GM23338 (cell line): Measurements from ENCODE around the gene SRSF12. TPM values are rescaled to one million over a fixed set of nuclear protein-coding genes. Genes with fewer than 3 reads are reported as not detected.

Experiments used
- ATAC-seq: fragments of 200-7000 bp; cut with Tn5 transposase; 3 replicates; pipeline ENCODE4 v1.9.1; 2020
- DNase-seq: peaks from one replicate; pipeline ENCODE4 v3.0.0-alpha.2; 2015; ENCODE audit warnings: low spot score
- H2AFZ ChIP-seq: fragments of 200-600 bp; sonication (generic); 2 replicates; pipeline ENCODE4 v1.8.0; 2016; ENCODE audit warnings: antibody characterized with exemption, mild to moderate bottlenecking, moderate library complexity
- H3F3A ChIP-seq: fragments of 200-600 bp; sonication (generic); replicated peaks from 2 replicates; pipeline ENCODE4 v1.8.0; 2017; ENCODE audit warnings: antibody characterized with exemption, mixed run types, low read depth
- H3K27ac ChIP-seq: fragments of 200-600 bp; sonication (generic); 2 replicates; pipeline ENCODE4 v1.6.1; 2016; ENCODE audit warnings: low read depth
- H3K27me3 ChIP-seq: fragments of 200-600 bp; sonication (generic); 2 replicates; pipeline ENCODE4 v1.8.0; 2016; ENCODE audit warnings: mild to moderate bottlenecking, mixed run types, moderate library complexity; ENCODE audit not compliant: insufficient read depth
- H3K36me3 ChIP-seq: fragments of 200-600 bp; sonication (generic); 2 replicates; pipeline ENCODE4 v1.8.0; 2016; ENCODE audit warnings: mild to moderate bottlenecking; ENCODE audit not compliant: insufficient read depth
- H3K4me1 ChIP-seq: fragments of 200-600 bp; sonication (generic); 2 replicates; pipeline ENCODE4 v1.8.0; 2016; ENCODE audit warnings: mild to moderate bottlenecking, moderate library complexity; ENCODE audit not compliant: insufficient read depth
- H3K4me2 ChIP-seq: fragments of 200-600 bp; sonication (generic); 2 replicates; pipeline ENCODE4 v1.7.1; 2017; ENCODE audit warnings: mixed run types
- H3K4me3 ChIP-seq: fragments of 200-600 bp; sonication (generic); 2 replicates; pipeline ENCODE4 v1.6.1; 2016; ENCODE audit warnings: mixed run types
- H3K79me2 ChIP-seq: fragments of 200-600 bp; sonication (generic); replicated peaks from 2 replicates; pipeline ENCODE4 v1.8.0; 2017; ENCODE audit warnings: mild to moderate bottlenecking; ENCODE audit not compliant: insufficient read depth
- H3K9me2 ChIP-seq: fragments of 200-600 bp; sonication (generic); 2 replicates; pipeline ENCODE4 v1.8.0; 2017; ENCODE audit not compliant: insufficient read depth
- H4K20me1 ChIP-seq: fragments of 200-600 bp; sonication (generic); replicated peaks from 2 replicates; pipeline ENCODE4 v1.8.0; 2017; ENCODE audit warnings: mild to moderate bottlenecking; ENCODE audit not compliant: insufficient read depth
- H3K27ac Mint-ChIP-seq: 2 replicates; pipeline ENCODE4 v1.8.0; 2020; ENCODE audit warnings: inconsistent platforms, mild to moderate bottlenecking, moderate library complexity, mixed read lengths
- H3K27me3 Mint-ChIP-seq: 3 replicates; pipeline ENCODE4 v1.8.0; 2022; ENCODE audit warnings: low read depth, mild to moderate bottlenecking, moderate library complexity, mixed read lengths, inconsistent platforms; ENCODE audit not compliant: insufficient read depth, poor library complexity
- H3K36me3 Mint-ChIP-seq: 3 replicates; pipeline ENCODE4 v1.8.0; 2021; ENCODE audit warnings: low read depth, mild to moderate bottlenecking, inconsistent platforms, moderate library complexity, mixed read lengths
- H3K4me1 Mint-ChIP-seq: 3 replicates; pipeline ENCODE4 v1.8.0; 2020; ENCODE audit warnings: mild to moderate bottlenecking, inconsistent platforms, mixed read lengths
- H3K4me3 Mint-ChIP-seq: 3 replicates; pipeline ENCODE4 v1.8.0; 2021; ENCODE audit warnings: moderate library complexity, mild to moderate bottlenecking, inconsistent platforms, mixed read lengths
- H3K9me3 Mint-ChIP-seq: 3 replicates; pipeline ENCODE4 v1.8.0; 2020; ENCODE audit warnings: moderate library complexity, mild to moderate bottlenecking, inconsistent platforms, mixed read lengths
- CREB1 ChIP-seq: fragments of 250-450 bp; sonication (Bioruptor Pico); IDR thresholded peaks from 2 replicates; pipeline ENCODE4 v1.5.0; 2020; ENCODE audit warnings: low read depth, mild to moderate bottlenecking, moderate library complexity
- ETS1 ChIP-seq: IDR thresholded peaks from 2 replicates; pipeline ENCODE4 v1.6.1; 2016; ENCODE audit warnings: antibody characterized with exemption
- EZH2 ChIP-seq: fragments of 200-600 bp; sonication (generic); IDR thresholded peaks from one replicate; pipeline ENCODE4 v1.8.0; 2017; ENCODE audit warnings: antibody characterized with exemption, mild to moderate bottlenecking, low read depth; ENCODE audit not compliant: unreplicated experiment
- EZH2phosphoT487 ChIP-seq: fragments of 200-600 bp; sonication (generic); IDR thresholded peaks from one replicate; pipeline ENCODE4 v1.8.1; 2018; ENCODE audit warnings: antibody characterized with exemption; ENCODE audit not compliant: unreplicated experiment
- POLR2AphosphoS5 ChIP-seq: IDR thresholded peaks from 2 replicates; pipeline ENCODE4 v1.6.1; 2016; ENCODE audit warnings: antibody characterized with exemption, low read depth
- ZNF114 ChIP-seq: fragments of 250-450 bp; sonication (Bioruptor Pico); IDR thresholded peaks from 2 replicates; pipeline ENCODE4 v1.5.0; 2020; ENCODE audit warnings: mild to moderate bottlenecking, moderate library complexity
- ZNF331 ChIP-seq: fragments of 250-450 bp; sonication (Bioruptor Pico); IDR thresholded peaks from 2 replicates; pipeline ENCODE4 v1.5.0; 2020; ENCODE audit warnings: low read depth, mild to moderate bottlenecking, moderate library complexity
- long read RNA-seq: library from polyadenylated mRNA; unstranded; transcript quantifications from one replicate; pipeline ENCODE4 v2.0.0, GENCODE V29; 2020; ENCODE audit not compliant: unreplicated experiment
- polyA plus RNA-seq: library from polyadenylated mRNA; unstranded; fragments of >200 nt; fragmentation: Nextera tagmentation; extraction: Ambion mirVana; gene quantifications from 2 replicates; pipeline ENCODE4 v1.2.1, GENCODE V29; 2016
- total RNA-seq: library from RNA; depleted of rRNA; stranded (reverse); fragments of >200 nt; shearing (Covaris generic); gene quantifications from 2 replicates; pipeline ENCODE4 v1.2.3, GENCODE V29; 2014; rRNA removed
- TF ChIP-seq, protein P1 (sequence below): fragments of 250-450 bp; sonication (Bioruptor Pico); IDR thresholded peaks from 2 replicates; pipeline ENCODE4 v1.5.0; 2020; ENCODE audit warnings: mild to moderate bottlenecking, moderate library complexity
- TF ChIP-seq, protein P2 (sequence below), 2 experiments: fragments of 200-600 bp in 1 of 2; sonication (generic) in 1 of 2; conservative IDR thresholded peaks; 2 replicates each; pipeline versions ENCODE4 v1.5.1 to v1.6.1; 2016 to 2017; ENCODE audit warnings: antibody characterized with exemption in 2 of 2, low read depth in 2 of 2, mild to moderate bottlenecking in 2 of 2, moderate library complexity in 1 of 2

Gene SRSF12
- 2.6 and 3.6 TPM in 2 replicates for total RNA-seq
- 2.3 and 3.6 TPM in 2 replicates for polyA plus RNA-seq
- long read RNA-seq, transcript SRSF12-201 (5 exons, 3,599 nt) = major isoform, 5 of 5 reads
- long read RNA-seq, partial matches to known transcripts = 0 of 5 reads
- long read RNA-seq, other reads (novel, unspliced or antisense) = 0 of 5 reads

DNA sequence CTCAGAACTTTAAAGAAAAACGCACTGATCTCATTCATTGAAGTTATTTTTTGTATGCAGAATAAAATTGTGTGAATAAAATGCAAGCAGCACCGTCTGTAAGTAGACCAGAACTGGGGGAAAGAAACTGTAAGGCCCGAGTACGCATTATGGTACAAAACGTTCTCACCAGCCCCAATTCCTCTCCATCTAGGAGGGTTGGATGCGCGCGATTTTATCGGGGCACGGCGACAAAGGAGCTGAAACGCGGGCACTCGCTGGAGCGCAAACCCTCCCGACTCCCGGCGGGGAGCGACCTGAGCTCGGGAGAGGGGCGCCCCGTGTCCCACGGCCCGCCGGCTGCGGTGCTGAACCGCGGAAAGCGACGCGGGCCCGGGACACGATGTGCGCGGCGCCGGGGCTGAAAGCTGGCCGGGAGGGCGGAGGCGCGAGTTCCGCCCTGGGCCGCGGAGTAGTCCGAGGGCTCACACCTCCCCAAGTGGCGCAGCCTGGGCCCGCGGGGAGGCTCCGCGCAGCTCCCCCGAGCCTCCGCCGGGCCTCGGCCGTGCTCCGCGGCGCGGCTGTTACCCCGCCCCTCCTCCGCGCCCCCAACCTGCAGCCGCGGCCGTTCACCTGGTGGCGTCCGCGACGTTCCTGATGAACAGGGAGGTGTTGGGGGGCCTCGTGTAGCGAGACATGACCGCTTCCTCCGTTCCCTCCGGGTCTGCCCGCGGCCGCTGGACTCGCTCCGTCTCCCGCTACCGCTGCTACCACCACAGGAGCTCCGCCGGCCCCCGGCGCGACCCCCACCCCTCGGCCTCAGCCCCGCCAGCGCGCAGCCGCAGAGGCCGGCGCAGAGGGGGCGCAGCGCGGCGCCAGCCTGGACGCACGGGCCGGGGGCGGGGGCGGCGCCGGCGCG is at the start of gene SRSF12:
Gene SRSF12 (minus strand): TSS at position 861 of the 898 bp plus-strand sequence. CDS start 184 bp downstream, at position 677.
- Histone ChIP-seq H3K27ac (no peak within 1 kb of the TSS), H3F3A (peaks cover 9% of the 10 kb centered on the region; the same call in 1 of the 2 replicates), H2AFZ (peak within 1 kb of the TSS; percentile 96), H4K20me1 (no peaks in the 10 kb centered on the region; the same call in 1 of the 2 replicates), H3K36me3 (no peaks in the 10 kb centered on the region), H3K4me3 (peak within 1 kb of the TSS; percentile 84), H3K79me2 (no peaks in the 10 kb centered on the region), H3K9me2 (no peaks in the 10 kb centered on the region), H3K4me2 (peak within 1 kb of the TSS; percentile 98), H3K4me1 (peaks cover 7% of the 10 kb centered on the region; the same call in 1 of the 2 replicates), H3K27me3 (peaks cover 56% of the 10 kb centered on the region)
- Mint-ChIP-seq H3K9me3 (no peaks in the 10 kb centered on the region), H3K36me3 (no peaks in the 10 kb centered on the region; the same call in 2 of the 3 replicates), H3K4me1 (peaks cover 6% of the 10 kb centered on the region), H3K4me3 (peak within 1 kb of the TSS; percentile 90), H3K27me3 (peaks cover 23% of the 10 kb centered on the region), H3K27ac (no peak within 1 kb of the TSS; the same call in 1 of the 2 replicates)
- ATAC-seq (peak; percentile 87), DNase-seq (peak; percentile 76)
- TF ChIP-seq ZNF331 (CRISPR knock-in tag) = no peak
- TF ChIP-seq CREB1 (CRISPR knock-in tag) = no peak
- TF ChIP-seq ETS1 = no peak
- TF ChIP-seq EZH2 = peak; percentile 41

GRCh38 chr6:89162047-89162371 is 44.1 kb upstream of the SRSF12 start:
- H3K27ac Mint-ChIP-seq = no peak overlapping the region
- H3K4me1 Mint-ChIP-seq = peaks cover 4% of the 10 kb centered on the region; the same call in 2 of the 3 replicates
- H3K27me3 ChIP-seq = no peaks in the 10 kb centered on the region
- ATAC-seq = no peak
- no peaks in the 10 kb centered on the region for H3K9me2 ChIP-seq
- H3K9me3 Mint-ChIP-seq = no peaks in the 10 kb centered on the region
- H3K4me1 ChIP-seq = no peaks in the 10 kb centered on the region
- H3K4me2 ChIP-seq = no peak overlapping the region
- DNase-seq = no peak
- H3F3A ChIP-seq = no peaks in the 10 kb centered on the region
- no peak overlapping the region for H3K4me3 ChIP-seq
- H2AFZ ChIP-seq = no peak overlapping the region
- no peaks in the 10 kb centered on the region for H3K79me2 ChIP-seq
- H3K36me3 Mint-ChIP-seq = peaks cover 4% of the 10 kb centered on the region; the same call in 1 of the 3 replicates
- H3K4me3 Mint-ChIP-seq = no peak overlapping the region
- H4K20me1 ChIP-seq = no peaks in the 10 kb centered on the region; the same call in 1 of the 2 replicates
- no peaks in the 10 kb centered on the region for H3K36me3 ChIP-seq
- H3K27me3 Mint-ChIP-seq = no peaks in the 10 kb centered on the region
- no peak overlapping the region for H3K27ac ChIP-seq
- TF ChIP-seq, protein P1, sequence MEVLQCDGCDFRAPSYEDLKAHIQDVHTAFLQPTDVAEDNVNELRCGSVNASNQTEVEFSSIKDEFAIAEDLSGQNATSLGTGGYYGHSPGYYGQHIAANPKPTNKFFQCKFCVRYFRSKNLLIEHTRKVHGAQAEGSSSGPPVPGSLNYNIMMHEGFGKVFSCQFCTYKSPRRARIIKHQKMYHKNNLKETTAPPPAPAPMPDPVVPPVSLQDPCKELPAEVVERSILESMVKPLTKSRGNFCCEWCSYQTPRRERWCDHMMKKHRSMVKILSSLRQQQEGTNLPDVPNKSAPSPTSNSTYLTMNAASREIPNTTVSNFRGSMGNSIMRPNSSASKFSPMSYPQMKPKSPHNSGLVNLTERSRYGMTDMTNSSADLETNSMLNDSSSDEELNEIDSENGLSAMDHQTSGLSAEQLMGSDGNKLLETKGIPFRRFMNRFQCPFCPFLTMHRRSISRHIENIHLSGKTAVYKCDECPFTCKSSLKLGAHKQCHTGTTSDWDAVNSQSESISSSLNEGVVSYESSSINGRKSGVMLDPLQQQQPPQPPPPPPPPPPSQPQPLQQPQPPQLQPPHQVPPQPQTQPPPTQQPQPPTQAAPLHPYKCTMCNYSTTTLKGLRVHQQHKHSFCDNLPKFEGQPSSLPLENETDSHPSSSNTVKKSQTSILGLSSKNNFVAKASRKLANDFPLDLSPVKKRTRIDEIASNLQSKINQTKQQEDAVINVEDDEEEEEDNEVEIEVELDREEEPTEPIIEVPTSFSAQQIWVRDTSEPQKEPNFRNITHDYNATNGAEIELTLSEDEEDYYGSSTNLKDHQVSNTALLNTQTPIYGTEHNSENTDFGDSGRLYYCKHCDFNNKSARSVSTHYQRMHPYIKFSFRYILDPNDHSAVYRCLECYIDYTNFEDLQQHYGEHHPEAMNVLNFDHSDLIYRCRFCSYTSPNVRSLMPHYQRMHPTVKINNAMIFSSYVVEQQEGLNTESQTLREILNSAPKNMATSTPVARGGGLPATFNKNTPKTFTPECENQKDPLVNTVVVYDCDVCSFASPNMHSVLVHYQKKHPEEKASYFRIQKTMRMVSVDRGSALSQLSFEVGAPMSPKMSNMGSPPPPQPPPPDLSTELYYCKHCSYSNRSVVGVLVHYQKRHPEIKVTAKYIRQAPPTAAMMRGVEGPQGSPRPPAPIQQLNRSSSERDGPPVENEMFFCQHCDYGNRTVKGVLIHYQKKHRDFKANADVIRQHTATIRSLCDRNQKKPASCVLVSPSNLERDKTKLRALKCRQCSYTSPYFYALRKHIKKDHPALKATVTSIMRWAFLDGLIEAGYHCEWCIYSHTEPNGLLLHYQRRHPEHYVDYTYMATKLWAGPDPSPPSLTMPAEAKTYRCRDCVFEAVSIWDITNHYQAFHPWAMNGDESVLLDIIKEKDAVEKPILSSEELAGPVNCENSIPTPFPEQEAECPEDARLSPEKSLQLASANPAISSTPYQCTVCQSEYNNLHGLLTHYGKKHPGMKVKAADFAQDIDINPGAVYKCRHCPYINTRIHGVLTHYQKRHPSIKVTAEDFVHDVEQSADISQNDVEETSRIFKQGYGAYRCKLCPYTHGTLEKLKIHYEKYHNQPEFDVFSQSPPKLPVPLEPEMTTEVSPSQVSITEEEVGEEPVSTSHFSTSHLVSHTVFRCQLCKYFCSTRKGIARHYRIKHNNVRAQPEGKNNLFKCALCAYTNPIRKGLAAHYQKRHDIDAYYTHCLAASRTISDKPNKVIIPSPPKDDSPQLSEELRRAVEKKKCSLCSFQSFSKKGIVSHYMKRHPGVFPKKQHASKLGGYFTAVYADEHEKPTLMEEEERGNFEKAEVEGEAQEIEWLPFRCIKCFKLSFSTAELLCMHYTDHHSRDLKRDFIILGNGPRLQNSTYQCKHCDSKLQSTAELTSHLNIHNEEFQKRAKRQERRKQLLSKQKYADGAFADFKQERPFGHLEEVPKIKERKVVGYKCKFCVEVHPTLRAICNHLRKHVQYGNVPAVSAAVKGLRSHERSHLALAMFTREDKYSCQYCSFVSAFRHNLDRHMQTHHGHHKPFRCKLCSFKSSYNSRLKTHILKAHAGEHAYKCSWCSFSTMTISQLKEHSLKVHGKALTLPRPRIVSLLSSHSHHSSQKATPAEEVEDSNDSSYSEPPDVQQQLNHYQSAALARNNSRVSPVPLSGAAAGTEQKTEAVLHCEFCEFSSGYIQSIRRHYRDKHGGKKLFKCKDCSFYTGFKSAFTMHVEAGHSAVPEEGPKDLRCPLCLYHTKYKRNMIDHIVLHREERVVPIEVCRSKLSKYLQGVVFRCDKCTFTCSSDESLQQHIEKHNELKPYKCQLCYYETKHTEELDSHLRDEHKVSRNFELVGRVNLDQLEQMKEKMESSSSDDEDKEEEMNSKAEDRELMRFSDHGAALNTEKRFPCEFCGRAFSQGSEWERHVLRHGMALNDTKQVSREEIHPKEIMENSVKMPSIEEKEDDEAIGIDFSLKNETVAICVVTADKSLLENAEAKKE (CRISPR knock-in tag) = no peak
- TF ChIP-seq POLR2AphosphoS5 = no peak
- TF ChIP-seq CREB1 (CRISPR knock-in tag) = no peak
- TF ChIP-seq ZNF114 (CRISPR knock-in tag) = no peak
- TF ChIP-seq, protein P2, sequence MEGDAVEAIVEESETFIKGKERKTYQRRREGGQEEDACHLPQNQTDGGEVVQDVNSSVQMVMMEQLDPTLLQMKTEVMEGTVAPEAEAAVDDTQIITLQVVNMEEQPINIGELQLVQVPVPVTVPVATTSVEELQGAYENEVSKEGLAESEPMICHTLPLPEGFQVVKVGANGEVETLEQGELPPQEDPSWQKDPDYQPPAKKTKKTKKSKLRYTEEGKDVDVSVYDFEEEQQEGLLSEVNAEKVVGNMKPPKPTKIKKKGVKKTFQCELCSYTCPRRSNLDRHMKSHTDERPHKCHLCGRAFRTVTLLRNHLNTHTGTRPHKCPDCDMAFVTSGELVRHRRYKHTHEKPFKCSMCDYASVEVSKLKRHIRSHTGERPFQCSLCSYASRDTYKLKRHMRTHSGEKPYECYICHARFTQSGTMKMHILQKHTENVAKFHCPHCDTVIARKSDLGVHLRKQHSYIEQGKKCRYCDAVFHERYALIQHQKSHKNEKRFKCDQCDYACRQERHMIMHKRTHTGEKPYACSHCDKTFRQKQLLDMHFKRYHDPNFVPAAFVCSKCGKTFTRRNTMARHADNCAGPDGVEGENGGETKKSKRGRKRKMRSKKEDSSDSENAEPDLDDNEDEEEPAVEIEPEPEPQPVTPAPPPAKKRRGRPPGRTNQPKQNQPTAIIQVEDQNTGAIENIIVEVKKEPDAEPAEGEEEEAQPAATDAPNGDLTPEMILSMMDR (conservative IDR thresholded peaks at IDR 0.05; ENCODE audit: low read depth in 2 of 2) = no peak
- no peak for TF ChIP-seq EZH2phosphoT487
